ENCODE measurements around the gene LTBP4.
"Not testable (repeated sequence)": the region's sequence is repeated elsewhere in the genome, so short reads cannot be mapped to it uniquely, and the experiment has no call there.

LTBP4 gene

DNA sequence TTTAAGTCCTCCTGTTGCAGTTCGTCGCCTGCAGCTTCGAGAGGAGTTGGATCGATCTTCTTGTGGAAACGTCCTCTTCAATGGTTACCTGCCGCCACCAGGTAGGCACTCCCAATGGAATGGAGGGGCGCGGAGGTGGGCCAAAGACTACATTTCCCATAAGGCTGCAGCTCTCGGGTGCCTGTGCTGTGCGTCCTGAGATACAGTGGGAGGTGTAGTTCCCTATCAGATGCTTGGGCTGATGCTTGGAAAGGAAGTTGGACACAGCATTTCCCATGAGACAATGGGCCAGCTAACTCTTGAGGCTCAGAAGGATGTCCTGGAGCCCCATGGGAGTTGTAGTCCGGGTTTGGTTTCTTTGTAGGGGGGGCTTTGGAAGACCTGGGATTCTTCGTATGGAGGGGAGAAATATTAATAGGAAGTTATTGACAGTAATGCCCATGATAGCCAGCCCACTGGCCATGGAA, 22.7 kb upstream of the LTBP4 start:
- no peak for DNase-seq

DNA sequence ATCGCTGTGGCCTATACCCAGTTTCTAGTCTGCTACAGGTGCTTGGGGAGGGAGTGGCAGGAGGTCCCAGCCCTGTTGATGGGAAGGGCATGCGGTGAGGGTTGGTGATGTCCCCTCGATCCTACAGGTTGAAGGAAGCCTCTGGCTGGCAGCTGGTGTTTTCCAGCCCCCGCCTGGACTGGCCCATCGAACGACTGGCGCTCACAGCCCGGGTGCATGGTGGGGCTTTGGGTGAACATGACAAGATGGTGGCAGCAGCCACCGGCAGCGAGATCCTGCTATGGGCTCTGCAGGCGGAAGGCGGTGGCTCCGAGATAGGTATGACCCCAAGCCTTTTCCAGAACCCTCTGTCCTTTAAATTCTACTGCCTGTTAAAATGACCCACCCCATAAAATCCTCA, 20.6 kb upstream of the LTBP4 start:
- no peak for DNase-seq

DNA sequence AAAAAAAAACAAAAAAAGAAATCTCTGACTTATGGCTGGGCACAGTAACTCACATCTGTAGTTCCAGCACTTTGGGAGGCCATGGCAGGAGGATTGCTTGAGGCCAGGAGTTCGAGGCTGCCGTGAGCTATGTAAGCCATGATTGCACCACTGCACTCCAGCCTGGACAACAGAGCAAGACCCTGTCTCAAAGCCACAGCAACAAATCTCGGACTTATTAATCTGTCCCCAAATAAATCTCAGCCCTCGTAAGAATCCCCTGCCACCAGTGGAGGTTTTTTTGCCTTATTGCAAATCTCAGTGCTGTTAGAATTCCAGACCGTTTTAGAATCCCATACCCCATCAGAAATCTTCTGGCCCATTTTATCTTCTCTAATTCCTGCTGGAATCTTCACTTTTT, 19.6 kb upstream of the LTBP4 start:
- no peak for DNase-seq

DNA sequence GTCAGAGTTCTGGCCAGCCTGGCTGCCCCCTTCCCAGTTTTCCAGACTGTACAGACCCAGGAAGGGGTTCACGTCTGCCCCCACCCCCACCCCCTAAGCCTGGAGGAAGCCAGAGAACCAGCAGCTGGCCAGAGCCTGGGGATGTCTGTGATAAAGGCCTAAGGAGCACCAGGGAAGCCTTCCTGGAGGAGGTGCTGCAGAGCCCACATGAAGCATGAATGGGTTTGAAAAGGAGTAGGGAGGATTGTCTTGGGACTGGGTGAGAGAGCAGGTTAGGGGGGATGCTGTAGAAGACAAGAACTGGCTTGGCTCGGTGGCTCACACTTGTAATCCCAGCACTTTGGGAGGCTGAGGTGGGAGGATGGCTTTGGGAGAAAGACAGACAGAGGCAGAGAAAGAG, 18.7 kb upstream of the LTBP4 start:
- no peak for DNase-seq

DNA sequence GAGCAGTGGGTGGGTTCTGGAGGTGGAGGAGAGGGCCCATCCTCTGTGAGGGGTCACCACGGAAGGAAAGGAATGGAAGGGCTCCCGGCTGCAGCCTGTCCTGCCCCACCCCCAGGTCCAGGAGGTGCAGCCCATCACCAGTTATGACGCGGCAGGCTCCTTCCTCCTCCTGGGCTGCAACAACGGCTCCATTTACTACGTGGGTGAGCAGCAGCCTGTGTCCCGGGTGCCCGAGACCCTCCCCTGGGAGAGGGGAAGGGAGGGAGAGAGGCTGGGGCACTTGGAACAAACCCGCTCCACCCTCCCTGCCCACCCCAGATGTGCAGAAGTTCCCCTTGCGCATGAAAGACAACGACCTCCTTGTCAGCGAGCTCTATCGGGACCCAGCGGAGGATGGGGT, 17.9 kb upstream of the LTBP4 start:
- no peak for DNase-seq

DNA sequence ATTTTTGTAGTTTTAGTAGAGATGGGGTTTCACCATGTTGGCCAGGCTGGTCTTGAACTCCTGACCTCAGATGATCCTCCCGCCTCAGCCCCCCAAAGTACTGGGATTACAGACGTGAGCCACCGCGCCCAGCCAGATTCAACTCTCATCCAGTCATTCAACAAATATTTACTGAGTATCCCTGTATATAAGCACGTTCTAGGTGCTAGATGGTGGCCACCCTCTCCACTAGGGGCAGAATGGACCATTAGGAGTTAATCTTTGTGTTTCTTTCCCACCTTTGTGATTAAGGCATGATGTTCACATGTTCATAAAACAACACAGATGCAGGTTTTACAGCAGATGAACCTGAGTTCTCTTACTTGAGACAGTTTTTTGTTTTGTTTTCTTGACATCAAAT, 17.2 kb upstream of the LTBP4 start:
- DNase-seq = no peak

DNA sequence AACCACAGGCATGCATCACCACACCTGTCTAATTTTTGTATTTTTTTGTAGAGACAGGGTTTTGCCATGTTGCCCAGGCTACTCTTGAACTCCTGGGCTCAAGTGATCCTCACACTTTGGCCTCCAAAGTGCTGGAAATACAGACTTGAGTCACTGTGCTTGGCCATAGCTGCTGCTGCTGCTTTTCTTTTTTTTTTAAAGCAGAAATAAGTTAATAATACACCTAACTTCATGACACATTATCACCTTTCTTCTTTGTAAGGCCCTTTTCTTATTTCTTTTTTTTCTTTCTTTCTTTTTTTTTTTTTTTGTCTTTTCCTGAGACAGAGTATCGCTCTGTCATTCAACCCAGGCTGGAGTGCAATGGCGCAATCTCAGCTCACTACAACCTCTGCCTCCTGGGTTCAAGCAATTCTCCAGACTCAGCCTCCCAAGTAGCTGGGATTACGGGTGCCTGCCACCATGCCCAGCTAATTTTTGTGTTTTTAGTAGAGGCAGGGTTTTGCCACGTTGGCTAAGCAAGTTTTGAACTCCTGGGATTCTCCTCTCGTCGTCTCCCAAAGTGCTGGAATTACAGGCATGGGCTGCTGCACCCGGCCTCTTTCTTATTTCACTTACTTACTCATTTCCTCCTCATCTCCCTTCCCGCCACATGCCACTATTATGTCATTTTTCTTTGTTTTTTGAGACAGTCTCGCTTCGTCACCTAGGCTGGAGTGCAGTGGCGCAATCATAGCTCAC, 15.8 kb upstream of the LTBP4 start:
- no peak for DNase-seq

DNA sequence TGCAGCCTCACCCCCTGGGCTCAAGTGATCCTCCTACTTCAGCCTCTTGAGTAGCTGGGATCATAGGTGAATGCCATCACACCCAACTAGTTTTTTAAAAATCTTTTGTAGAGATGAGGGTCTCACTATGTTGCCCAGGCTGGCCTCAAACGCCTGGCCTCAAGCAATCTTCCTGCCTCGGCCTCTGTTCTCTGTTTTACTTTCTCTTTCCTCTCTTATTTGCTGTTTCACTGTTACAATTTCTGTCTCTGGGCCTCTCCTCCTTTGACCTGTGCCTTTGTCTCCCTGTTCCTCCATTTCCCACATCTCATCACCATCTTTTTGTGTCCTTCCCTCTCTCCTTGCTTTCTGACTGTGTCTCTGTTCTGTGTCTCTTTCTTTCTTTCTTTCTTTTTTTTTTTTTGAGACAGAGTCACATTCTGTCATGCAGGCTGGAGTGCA, 15.2 kb upstream of the LTBP4 start:
- DNase-seq = no peak

DNA sequence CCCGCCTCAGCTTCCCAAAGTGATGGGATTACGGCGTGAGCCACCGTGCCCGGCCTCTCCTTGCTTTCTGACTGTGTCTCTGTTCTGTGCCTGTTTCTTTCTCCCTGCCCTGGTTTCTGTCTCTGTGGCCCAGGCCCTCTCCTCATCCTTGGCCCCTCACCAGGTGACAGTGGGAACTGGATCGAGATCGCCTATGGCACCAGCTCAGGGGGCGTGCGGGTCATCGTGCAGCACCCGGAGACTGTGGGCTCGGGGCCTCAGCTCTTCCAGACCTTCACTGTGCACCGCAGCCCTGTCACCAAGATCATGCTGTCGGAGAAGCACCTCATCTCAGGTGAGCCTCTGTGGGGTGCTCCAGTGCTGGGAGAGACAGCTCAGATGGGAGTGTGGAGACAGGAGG, 14.6 kb upstream of the LTBP4 start:
- no peak for DNase-seq

DNA sequence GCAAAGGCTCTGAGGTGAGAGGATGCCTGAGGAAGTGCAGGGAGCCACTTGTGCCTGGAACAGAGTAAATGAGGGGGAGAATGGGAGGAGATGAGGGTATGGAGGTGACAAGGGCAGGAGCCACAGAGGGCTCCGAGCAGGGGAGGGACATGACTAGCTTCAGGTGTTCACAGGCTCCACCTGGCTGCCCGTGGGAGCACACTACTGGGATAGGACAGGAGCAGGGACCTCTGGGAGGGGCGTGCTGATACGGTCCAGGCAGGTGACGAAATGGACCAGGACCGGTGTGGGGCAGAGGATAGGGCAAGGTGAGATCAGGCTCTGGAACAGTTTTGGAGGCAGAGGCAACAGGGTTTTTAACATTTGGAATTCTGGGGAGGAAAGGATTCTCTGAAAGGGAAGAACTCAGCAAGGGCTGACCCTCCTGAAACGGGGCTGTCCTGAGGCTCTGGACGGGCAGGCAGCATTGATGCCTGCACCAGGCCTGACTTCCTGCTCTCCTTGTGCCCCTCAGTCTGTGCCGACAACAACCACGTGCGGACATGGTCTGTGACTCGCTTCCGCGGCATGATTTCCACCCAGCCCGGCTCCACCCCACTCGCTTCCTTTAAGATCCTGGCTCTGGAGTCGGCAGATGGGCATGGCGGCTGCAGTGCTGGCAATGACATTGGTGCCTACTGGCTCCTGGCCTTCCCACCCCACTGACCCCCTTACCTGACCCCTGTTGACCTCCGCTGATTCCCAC, 12.9 kb upstream of the LTBP4 start:
- no peak for DNase-seq

DNA sequence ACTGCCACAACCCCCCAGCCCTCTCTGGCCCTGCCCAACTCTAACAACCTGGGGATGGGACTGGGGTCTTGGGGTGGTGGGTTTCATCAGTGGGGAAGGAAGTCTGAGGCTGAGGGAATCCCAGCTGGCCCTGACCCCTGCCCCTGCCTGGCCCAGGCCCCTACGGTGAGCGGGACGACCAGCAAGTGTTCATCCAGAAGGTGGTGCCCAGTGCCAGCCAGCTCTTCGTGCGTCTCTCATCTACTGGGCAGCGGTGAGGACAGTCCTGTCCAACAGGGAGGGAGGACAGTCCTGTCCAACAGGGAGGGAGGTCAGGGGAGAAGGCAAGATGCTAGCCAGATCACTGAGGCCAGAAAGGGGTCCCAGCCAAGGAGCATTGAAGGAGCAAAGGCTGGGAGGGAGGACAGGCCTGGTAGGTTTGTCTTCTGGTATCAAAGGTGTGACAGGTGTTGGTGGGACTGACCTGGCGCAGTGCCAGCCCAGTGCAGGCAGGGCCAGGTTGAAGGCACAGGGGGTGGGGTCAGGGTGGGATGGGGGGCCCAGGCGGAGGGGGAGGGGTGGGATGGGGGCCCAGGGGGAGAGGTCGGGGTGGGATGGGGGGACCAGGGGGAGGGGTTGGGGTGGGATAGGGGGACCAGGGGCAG, 12.1 kb upstream of the LTBP4 start:
- no peak for DNase-seq

DNA sequence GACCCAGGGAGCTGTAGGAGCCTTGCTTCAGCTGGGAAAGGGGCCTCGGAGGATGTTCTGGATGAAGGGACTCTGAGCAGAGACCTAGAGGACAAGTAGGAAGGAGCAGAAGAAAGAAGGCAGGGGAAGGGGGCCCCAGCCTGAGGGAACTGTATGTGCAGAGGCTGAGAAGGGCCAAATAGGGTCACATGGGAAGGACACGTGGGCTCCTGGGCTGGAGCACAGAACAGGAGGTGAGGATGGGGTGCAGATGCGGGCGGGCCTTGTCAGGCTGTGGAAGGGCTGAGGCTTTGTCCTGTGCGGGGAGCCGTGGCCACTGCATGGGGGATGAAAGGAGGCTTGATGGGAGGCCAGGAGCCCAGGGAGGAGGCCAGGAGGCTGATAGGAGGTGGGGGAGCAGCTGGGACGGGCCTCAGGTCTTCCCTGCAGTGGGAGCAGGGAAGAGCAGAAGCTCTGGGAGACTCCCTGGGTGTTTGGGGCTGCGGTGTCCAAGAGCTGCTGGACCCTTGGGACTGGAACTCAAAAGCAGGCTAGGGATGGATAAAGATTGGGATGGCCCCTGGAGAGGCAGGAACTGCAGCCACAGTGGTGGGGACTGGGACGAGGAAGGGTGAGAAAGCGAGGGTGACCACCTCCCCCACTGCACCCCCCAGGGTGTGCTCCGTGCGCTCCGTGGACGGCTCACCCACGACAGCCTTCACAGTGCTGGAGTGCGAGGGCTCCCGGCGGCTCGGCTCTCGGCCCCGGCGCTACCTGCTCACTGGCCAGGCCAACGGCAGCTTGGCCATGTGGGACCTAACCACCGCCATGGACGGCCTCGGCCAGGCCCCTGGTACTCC, 11.4 kb upstream of the LTBP4 start:
- no peak for DNase-seq

DNA sequence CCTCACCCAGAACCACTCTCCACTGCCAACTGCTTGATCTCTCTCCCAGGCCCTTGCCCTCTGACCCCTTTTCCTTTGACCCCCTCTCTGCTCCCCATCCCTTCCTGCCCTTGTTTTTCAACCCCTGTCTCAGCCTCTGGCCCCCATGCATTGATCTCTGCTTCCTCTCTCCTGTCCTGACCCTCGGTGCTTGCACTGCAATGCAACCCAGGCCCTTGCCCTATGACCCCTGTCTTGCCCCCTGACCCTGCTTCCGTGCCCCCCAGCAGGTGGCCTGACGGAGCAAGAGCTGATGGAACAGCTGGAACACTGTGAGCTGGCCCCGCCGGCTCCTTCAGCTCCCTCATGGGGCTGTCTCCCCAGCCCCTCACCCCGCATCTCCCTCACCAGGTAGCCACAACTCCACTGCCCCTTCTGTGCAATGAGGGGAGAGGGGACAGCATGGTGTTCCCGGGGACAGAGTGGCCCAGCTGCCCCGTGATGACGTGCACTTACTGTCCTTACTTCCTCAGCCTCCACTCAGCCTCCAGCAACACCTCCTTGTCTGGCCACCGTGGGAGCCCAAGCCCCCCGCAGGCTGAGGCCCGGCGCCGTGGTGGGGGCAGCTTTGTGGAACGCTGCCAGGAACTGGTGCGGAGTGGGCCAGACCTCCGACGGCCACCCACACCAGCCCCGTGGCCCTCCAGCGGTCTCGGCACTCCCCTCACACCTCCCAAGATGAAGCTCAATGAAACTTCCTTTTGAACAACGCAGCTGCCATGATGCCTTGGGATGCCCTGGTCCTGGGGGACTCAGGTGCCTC, 10.5 kb upstream of the LTBP4 start:
- no peak for DNase-seq

DNA sequence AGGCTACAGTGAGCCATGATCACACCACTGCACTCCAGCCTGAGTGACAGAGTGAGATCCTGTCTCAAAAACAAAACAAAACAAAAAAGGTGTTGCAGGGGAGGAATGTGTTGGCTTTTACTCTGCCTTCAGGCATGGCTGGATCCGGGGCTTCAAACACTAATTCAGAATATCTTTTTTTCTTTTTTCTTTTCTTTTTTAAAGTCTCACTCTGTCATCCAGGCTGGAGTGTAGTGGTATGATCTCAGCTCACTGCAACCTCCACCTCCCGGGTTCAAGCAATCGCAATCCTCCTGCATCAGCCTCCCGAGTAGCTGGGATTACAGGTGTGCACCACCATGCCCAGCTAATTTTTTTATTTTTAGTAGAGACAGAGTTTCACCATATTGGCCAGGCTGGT, 9.4 kb upstream of the LTBP4 start:
- DNase-seq = not testable (repeated sequence)

DNA sequence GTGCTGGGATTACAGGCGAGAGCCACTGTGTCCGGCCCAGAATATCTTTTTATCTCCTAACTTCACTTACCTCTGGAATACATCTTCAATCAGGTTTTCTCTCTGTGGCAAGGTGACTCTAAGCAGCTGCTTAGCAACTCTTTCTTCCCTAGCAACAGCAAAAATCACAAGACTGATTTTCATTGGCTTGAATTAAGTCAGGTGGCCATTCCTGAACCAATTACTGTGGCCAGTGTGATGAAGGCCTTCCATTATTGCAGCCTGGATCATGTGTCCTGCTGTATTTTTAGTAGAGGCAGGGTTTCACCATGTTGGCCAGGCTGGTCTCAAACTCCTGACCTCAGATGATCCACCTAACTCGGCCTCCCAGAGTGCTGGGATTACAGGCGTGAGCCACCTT, 9.0 kb upstream of the LTBP4 start:
- peak; percentile 19 for DNase-seq

DNA sequence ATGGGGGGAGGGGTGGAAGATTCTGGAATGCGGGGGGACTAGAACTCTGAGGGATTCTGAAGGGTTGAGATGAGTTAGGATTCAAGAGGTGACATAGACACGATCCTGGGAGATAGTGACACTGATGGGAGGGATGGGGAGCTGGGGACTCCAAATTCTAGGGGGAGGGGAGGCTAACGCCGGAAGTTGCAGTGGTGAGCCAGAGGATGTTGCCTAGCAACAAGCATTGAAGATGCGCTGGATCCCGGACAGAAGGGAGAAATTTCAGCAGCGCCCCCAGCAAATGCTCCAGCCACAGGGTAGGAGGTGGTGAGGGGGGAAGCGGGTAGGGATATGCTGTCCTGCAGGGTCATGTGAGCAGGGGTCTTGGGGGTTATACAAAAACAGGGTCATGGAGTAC, 6.9 kb upstream of the LTBP4 start:
- peak; percentile 8 for DNase-seq

DNA sequence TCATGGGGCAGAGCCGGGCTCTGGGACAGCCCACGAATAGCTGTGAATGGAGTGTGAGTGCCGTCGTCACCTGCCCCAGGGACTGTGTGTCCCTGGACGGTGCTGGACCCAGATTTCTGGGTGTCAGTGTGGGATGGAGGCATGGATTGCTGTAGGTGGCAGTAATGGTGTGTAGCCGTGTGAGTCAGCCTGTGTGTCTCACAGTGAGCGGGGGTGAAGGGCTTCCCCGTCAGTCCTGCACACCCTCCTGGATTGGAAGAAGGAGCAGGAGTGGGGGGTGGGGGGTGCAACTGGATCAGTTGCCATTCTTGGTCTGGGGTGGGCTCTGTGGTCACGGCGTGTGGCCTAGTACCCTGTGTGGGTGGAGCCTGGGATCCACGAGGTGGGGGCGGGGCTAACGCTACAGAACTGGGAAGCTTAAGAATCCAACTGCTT, 6.5 kb upstream of the LTBP4 start:
- no peak for DNase-seq

DNA sequence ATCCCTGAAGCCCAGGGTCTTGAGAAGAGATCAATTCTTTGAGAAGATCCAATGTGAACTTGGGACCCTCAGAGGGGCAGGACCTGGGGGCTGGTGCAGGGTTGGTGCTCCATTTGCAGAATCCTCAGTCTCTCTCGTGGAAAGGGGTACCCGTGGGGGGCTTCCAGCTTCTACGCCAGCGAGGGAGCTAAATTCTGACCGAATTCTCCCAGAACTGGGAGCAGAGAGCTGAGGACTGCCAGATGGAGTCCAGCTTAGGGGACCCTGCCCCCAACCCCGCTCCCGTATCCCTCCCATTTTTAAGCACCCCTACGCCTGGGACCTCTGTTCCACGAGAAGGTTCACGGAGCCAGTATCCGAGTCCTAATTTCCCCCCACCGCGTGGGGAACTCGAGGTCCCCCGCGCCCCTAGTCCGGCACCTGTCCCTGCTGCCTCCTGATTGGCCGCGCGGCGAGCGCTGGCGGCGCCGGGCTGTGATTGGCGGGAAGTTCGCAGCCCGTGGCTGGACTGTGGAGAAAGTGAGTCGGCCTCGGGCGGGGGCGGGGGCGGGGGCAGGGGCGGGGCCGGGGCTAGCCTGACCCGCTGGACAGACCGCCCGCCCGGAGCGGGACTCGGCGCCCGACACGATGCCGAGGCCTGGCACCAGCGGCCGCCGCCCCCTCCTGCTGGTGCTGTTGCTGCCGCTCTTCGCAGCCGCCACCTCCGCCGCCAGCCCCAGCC, 4.4 kb upstream of the LTBP4 start:
- no peak for DNase-seq

DNA sequence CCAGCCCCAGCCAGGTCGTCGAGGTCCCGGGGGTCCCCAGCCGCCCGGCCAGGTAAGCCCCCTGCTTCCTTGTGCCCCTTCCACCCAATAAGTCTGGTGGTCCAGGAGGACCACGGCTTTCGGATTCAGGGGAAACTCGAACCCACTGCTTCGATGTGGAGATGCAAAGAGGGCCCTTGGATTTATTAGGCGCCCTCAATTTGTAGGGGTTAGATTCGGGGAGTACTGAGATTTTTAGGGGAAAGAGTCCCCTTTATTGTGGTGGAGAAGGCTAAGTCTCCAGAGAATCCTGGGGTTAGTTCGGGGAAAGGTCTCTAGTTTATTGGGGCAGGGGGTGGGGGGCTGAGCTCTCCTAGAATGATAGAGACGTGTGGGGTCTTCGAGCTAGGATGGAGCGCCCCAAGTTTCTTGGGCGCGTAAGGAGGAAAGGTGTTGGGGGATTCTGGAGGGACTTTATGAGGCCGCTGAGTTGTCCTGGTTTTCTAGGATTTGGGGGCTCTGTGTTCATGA, 3.8 kb upstream of the LTBP4 start:
- no peak for DNase-seq

DNA sequence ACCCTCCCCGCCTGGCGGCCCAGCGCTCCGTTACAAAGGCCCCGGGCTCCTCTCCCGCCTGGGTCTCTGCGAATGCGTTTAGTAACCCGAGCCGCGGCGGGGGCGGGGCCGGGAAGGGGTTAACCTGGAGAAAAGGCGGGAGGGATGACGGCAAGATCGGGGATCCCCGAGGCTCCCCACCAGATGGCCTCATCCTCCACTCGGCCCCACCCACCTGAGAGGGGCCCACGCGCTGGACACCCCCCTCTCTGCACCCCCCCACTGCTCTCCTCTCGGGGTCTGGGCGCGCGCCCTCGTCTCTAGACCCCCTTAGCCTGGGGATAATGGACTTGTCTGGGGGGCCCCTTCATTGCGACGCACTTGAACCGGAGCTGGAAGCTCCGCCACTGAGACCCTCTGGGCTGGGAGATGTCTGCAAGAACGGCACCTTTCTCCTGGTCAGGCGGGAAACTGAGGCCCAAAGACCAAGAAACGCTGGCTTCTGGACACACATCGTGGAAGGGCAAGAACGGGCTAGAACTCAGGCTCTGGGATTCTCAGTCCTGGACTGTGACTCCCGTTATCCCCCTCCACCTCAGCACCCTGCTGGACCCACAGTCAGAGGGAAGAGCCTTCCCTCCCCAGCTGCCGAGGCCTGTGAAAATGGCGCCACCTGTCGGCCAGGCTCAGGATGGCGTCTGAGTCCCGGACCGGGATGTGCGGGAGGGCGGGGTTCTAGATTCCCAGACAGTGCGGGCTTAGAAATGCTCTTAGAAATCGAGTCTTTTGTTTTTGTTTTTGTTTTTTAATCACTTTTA, 2.9 kb upstream of the LTBP4 start:
- DNase-seq = peak; percentile 68

Measured in NCI-H1092 treated with DMSO at 0.1 percent for 48 hours (cell line).